CD8-positive, alpha-beta memory T cell (primary cell): Measurements from ENCODE around the gene CTXN3. TPM values are rescaled to one million over a fixed set of nuclear protein-coding genes. Genes with fewer than 3 reads are reported as not detected.

Experiments used
- CTCF ChIA-PET: fragments of 350-600 bp; sonication (Branson Sonifier 250); formaldehyde crosslinking; loops from one replicate; lab custom pipeline; 2021; ENCODE audit warnings: antibody characterized with exemption; lab: Charles Lee
- POLR2A ChIA-PET: fragments of 350-600 bp; sonication (Branson Sonifier 250); formaldehyde crosslinking; loops from one replicate; lab custom pipeline; 2021; ENCODE audit warnings: antibody characterized with exemption; lab: Charles Lee
- DNase-seq, 5 donors: peaks; one replicate each; pipeline versions ENCODE4 v3.0.0 to v3.0.0-alpha.2; 2020 to 2022; ENCODE audit warnings: mixed read lengths in 1 of 5
- H3K27ac ChIP-seq: one replicate; pipeline ENCODE4 v1.7.0; 2013; ENCODE audit warnings: low read depth, mild to moderate bottlenecking, low read length, moderate library complexity
- H3K27me3 ChIP-seq: 2 replicates; pipeline ENCODE4 v1.7.0; 2013; ENCODE audit warnings: low read length, mild to moderate bottlenecking; ENCODE audit not compliant: insufficient read depth, poor library complexity, severe bottlenecking
- H3K36me3 ChIP-seq: 2 replicates; pipeline ENCODE4 v1.7.0; 2013; ENCODE audit warnings: mild to moderate bottlenecking, low read length, moderate library complexity; ENCODE audit not compliant: insufficient read depth
- H3K4me1 ChIP-seq: 2 replicates; pipeline ENCODE4 v1.7.0; 2013; ENCODE audit warnings: mild to moderate bottlenecking, low read length, moderate library complexity; ENCODE audit not compliant: insufficient read depth
- H3K4me3 ChIP-seq: 2 replicates; pipeline ENCODE4 v1.7.0; 2013; ENCODE audit warnings: mild to moderate bottlenecking, low read length
- H3K9me3 ChIP-seq: 2 replicates; pipeline ENCODE4 v1.7.0; 2013; ENCODE audit warnings: mild to moderate bottlenecking, low read length
- H3K27ac Mint-ChIP-seq, 8 donors: one replicate each; pipeline ENCODE4 v1.8.0; 2020 to 2021; ENCODE audit warnings: mixed read lengths in 8 of 8, mild to moderate bottlenecking in 6 of 8, inconsistent platforms in 3 of 8, moderate library complexity in 3 of 8
- H3K27me3 Mint-ChIP-seq, 2 donors: one replicate each; pipeline ENCODE4 v1.8.0; 2020 to 2021; ENCODE audit warnings: mixed read lengths in 2 of 2, mild to moderate bottlenecking in 1 of 2, moderate library complexity in 1 of 2
- H3K36me3 Mint-ChIP-seq, 3 donors: one replicate each; pipeline ENCODE4 v1.8.0; 2020 to 2021; ENCODE audit warnings: mixed read lengths in 3 of 3, inconsistent platforms in 1 of 3, mild to moderate bottlenecking in 1 of 3
- H3K4me1 Mint-ChIP-seq, 3 donors: one replicate each; pipeline ENCODE4 v1.8.0; 2020 to 2021; ENCODE audit warnings: mixed read lengths in 3 of 3, inconsistent platforms in 1 of 3, mild to moderate bottlenecking in 1 of 3
- H3K4me3 Mint-ChIP-seq, 7 donors: one replicate each; pipeline ENCODE4 v1.8.0; 2020 to 2021; ENCODE audit warnings: mixed read lengths in 7 of 7, mild to moderate bottlenecking in 6 of 7, moderate library complexity in 4 of 7, inconsistent platforms in 2 of 7
- H3K9me3 Mint-ChIP-seq, 5 donors: one replicate each; pipeline ENCODE4 v1.8.0; 2020 to 2022; ENCODE audit warnings: mixed read lengths in 5 of 5, mild to moderate bottlenecking in 3 of 5, moderate library complexity in 2 of 5, inconsistent platforms in 1 of 5
- polyA plus RNA-seq: library from polyadenylated mRNA; unstranded; fragments of 300-500 nt; fragmentation: Illumina TruSeq; gene quantifications from one replicate; pipeline ENCODE4 v1.2.3, GENCODE V29; 2021
- total RNA-seq, 2 experiments: library from RNA; stranded (reverse); gene quantifications; one replicate each; pipeline ENCODE4 v1.2.3, GENCODE V29; 2021

CTXN3 gene
- total and polyA plus RNA-seq, 3 experiments from 2014 or later, result not detected

DNA sequence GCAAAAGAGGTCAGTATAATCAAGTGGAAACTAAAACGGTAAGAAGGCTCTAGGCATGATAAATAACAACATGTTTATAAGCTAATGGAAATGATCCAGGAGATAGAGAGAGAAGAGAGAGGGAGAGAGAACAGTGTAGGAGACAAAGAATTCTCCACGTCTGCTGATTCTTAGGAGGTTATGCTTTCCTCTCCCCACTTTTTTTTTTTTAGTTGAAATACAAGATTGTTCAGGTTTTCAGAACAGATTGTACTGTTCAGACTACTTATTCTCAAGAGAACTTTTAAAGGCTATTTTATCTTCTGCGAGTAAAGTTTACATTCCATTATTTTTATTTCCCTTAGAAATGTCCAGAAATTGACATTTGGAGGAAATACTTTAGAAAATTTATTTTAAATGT is 58.3 kb downstream of the CTXN3 start:
- Mint-ChIP-seq H3K4me3 (no peak overlapping the region), H3K4me1 (no peaks in the 10 kb centered on the region), H3K36me3 (no peaks in the 10 kb centered on the region), H3K27me3 (peaks cover 1 to 17% of the 10 kb centered on the region in 2 donors), H3K27ac (no peak overlapping the region), H3K9me3 (no peaks in the 10 kb centered on the region)
- Histone ChIP-seq H3K36me3 (no peaks in the 10 kb centered on the region), H3K9me3 (no peaks in the 10 kb centered on the region), H3K27me3 (no peaks in the 10 kb centered on the region), H3K4me3 (no peak overlapping the region), H3K27ac (no peak overlapping the region), H3K4me1 (no peaks in the 10 kb centered on the region)
- CTCF ChIA-PET, result no interaction called here
- POLR2A ChIA-PET, result no interaction called here
- DNase-seq, result no peak

Other genes starting within 250 kb of the CTXN3 start
- 10 to 100 TPM; 32.4 to 37.5 TPM for gene PRRC1, start 131.4 kb upstream of the CTXN3 start, total RNA-seq
- gene PRRC1, start 131.4 kb upstream of the CTXN3 start, polyA plus RNA-seq, result 34.6 TPM
- gene CCDC192, start 54.3 kb downstream of the CTXN3 start, total RNA-seq, result not detected
- gene CCDC192, start 54.3 kb downstream of the CTXN3 start, polyA plus RNA-seq, result not detected